IMR-90 (cell line): Measurements from ENCODE around the gene CDX1. TPM values are rescaled to one million over a fixed set of nuclear protein-coding genes. Genes with fewer than 3 reads are reported as not detected.

Experiments used
- ATAC-seq: fragments of 200-7000 bp; cut with Tn5 transposase; 2 replicates; pipeline ENCODE4 v1.9.1; 2020; ENCODE audit warnings: low read depth, mild to moderate bottlenecking, moderate library complexity
- BruUV-seq: library from RNA; stranded (reverse); fragments of 400-500 nt; replicated peaks from 2 replicates; lab custom pipeline; 2021; lab: Mats Ljungman, UMichigan
- CTCF ChIA-PET: fragments of 300-600 bp; formaldehyde crosslinking; extraction: SDS; loops from one replicate; lab custom pipeline; 2021; ENCODE audit warnings: antibody characterized with exemption; lab: Yijun Ruan, JAX
- POLR2A ChIA-PET: fragments of 300-600 bp; sonication (Branson Sonifier 250); formaldehyde crosslinking; loops from one replicate; lab custom pipeline; 2022; ENCODE audit warnings: antibody characterized with exemption; ENCODE audit not compliant: unreplicated experiment; lab: Charles Lee
- DNase-seq: peaks from one replicate; pipeline ENCODE4 v3.0.0; 2013
- H2AFZ ChIP-seq: replicated peaks from 2 replicates; pipeline ENCODE3; 2013; ENCODE audit warnings: low read length, mild to moderate bottlenecking; ENCODE audit not compliant: poor library complexity
- H2AK5ac ChIP-seq: 2 replicates; pipeline ENCODE4 v1.6.1; 2013; ENCODE audit warnings: low read depth, low read length, inconsistent platforms
- H2AK9ac ChIP-seq: replicated peaks from 2 replicates; pipeline ENCODE3; 2013; ENCODE audit warnings: mild to moderate bottlenecking, low read depth, low read length, moderate library complexity; ENCODE audit not compliant: poor library complexity
- H2BK120ac ChIP-seq: 2 replicates; pipeline ENCODE4 v1.6.1; 2013; ENCODE audit warnings: low read depth, low read length, inconsistent platforms
- H2BK15ac ChIP-seq: 3 replicates; pipeline ENCODE4 v1.6.1; 2013; ENCODE audit warnings: low read depth, low read length, inconsistent platforms
- H2BK20ac ChIP-seq: 2 replicates; pipeline ENCODE4 v1.6.1; 2013; ENCODE audit warnings: low read depth, mild to moderate bottlenecking, inconsistent platforms, low read length, moderate library complexity
- H2BK5ac ChIP-seq: 2 replicates; pipeline ENCODE4 v1.6.1; 2013; ENCODE audit warnings: mild to moderate bottlenecking, low read depth, low read length, inconsistent platforms; ENCODE audit not compliant: poor library complexity, severe bottlenecking
- H3K14ac ChIP-seq: replicated peaks from 2 replicates; pipeline ENCODE4 v1.6.1; 2013; ENCODE audit warnings: low read depth, low read length, inconsistent platforms
- H3K18ac ChIP-seq: 2 replicates; pipeline ENCODE4 v1.6.1; 2013; ENCODE audit warnings: low read depth, low read length, control low read depth
- H3K23ac ChIP-seq: 2 replicates; pipeline ENCODE4 v1.6.1; 2013; ENCODE audit warnings: low read depth, low read length, inconsistent platforms
- H3K27ac ChIP-seq: 2 replicates; pipeline ENCODE4 v1.5.1; 2013; ENCODE audit warnings: mild to moderate bottlenecking, control low read depth, low read length; ENCODE audit not compliant: insufficient read depth
- H3K27me3 ChIP-seq: 2 replicates; pipeline ENCODE4 v1.6.1; 2013; ENCODE audit warnings: low read length; ENCODE audit not compliant: control insufficient read depth, insufficient read depth
- H3K36me3 ChIP-seq: 2 replicates; pipeline ENCODE4 v1.6.1; 2013; ENCODE audit warnings: low read length, mixed read lengths; ENCODE audit not compliant: control insufficient read depth, insufficient read depth
- H3K4ac ChIP-seq: 2 replicates; pipeline ENCODE4 v1.6.1; 2013; ENCODE audit warnings: low read depth, low read length, inconsistent platforms
- H3K4me1 ChIP-seq: 2 replicates; pipeline ENCODE4 v1.6.1; 2013; ENCODE audit warnings: low read length, mixed read lengths; ENCODE audit not compliant: control insufficient read depth, insufficient read depth
- H3K4me2 ChIP-seq: 2 replicates; pipeline ENCODE4 v1.6.1; 2013; ENCODE audit warnings: low read depth, mild to moderate bottlenecking, control low read depth, low read length, moderate library complexity
- H3K4me3 ChIP-seq: 2 replicates; pipeline ENCODE4 v1.5.1; 2013; ENCODE audit warnings: low read depth, mild to moderate bottlenecking, control low read depth, low read length, moderate library complexity; ENCODE audit not compliant: insufficient read depth
- H3K56ac ChIP-seq: 2 replicates; pipeline ENCODE4 v1.6.1; 2013; ENCODE audit warnings: low read length, inconsistent platforms; ENCODE audit not compliant: insufficient read depth; ENCODE audit errors: extremely low read depth
- H3K79me1 ChIP-seq, 2 experiments: 2 replicates each; pipeline ENCODE4 v1.6.1; 2013; ENCODE audit warnings: low read length in 2 of 2, inconsistent platforms in 1 of 2, low read depth in 1 of 2
- H3K9ac ChIP-seq: 2 replicates; pipeline ENCODE4 v1.6.1; 2013; ENCODE audit warnings: low read depth, low read length, control low read depth
- H3K9me1 ChIP-seq: 2 replicates; pipeline ENCODE4 v1.6.1; 2013; ENCODE audit warnings: low read length, inconsistent platforms; ENCODE audit not compliant: insufficient read depth
- H3K9me3 ChIP-seq: 2 replicates; pipeline ENCODE4 v1.6.1; 2013; ENCODE audit warnings: low read length; ENCODE audit not compliant: control insufficient read depth, insufficient read depth
- H4K20me1 ChIP-seq: 2 replicates; pipeline ENCODE4 v1.6.1; 2013; ENCODE audit warnings: low read length, inconsistent platforms; ENCODE audit not compliant: insufficient read depth
- H4K5ac ChIP-seq: 2 replicates; pipeline ENCODE4 v1.6.1; 2013; ENCODE audit warnings: mild to moderate bottlenecking, low read depth, low read length, control low read depth
- H4K8ac ChIP-seq, 2 experiments: 2 replicates each; pipeline ENCODE4 v1.6.1; 2013; ENCODE audit warnings: low read depth in 2 of 2, low read length in 2 of 2, control low read depth in 1 of 2, inconsistent platforms in 1 of 2
- H4K91ac ChIP-seq: 2 replicates; pipeline ENCODE4 v1.6.1; 2013; ENCODE audit warnings: low read depth, low read length, inconsistent platforms; ENCODE audit not compliant: insufficient read depth
- CEBPB ChIP-seq: IDR thresholded peaks from 2 replicates; pipeline ENCODE4 v1.6.1; 2012; ENCODE audit warnings: low read depth, low read length, improper control_type of control experiment
- FOS ChIP-seq: fragments of 150-350 bp; IDR thresholded peaks from 2 replicates; pipeline ENCODE4 v1.6.1; 2016; ENCODE audit warnings: low read depth, low read length
- MAFK ChIP-seq: IDR thresholded peaks from 2 replicates; pipeline ENCODE4 v1.6.1; 2012; ENCODE audit warnings: low read depth, low read length, improper control_type of control experiment
- MAZ ChIP-seq: IDR thresholded peaks from 2 replicates; pipeline ENCODE4 v1.6.1; 2012; ENCODE audit warnings: low read depth, mild to moderate bottlenecking, low read length, improper control_type of control experiment, moderate library complexity, borderline replicate concordance
- MXI1 ChIP-seq: IDR thresholded peaks from 2 replicates; pipeline ENCODE4 v1.6.1; 2012; ENCODE audit warnings: low read depth, mild to moderate bottlenecking, low read length, moderate library complexity, borderline replicate concordance
- RAD21 ChIP-seq: IDR thresholded peaks from 2 replicates; pipeline ENCODE4 v1.6.1; 2012; ENCODE audit warnings: low read length, improper control_type of control experiment
- RFX5 ChIP-seq: IDR thresholded peaks from 2 replicates; pipeline ENCODE4 v1.8.0; 2012; ENCODE audit warnings: low read depth, mild to moderate bottlenecking, low read length, moderate library complexity
- WGBS, 2 experiments: methylation state at CpG; one replicate each; pipeline versions ENCODE4 v1.1.5 to v1.1.7; 2013; ENCODE audit warnings: missing lambda C conversion rate in 2 of 2; ENCODE audit not compliant: insufficient read length in 1 of 2; ENCODE audit errors: extremely low coverage in 2 of 2; 5-methylcytosine and 5-hydroxymethylcytosine counted together
- dilution Hi-C: fragments of 300-500 bp; cut with HindIII; formaldehyde crosslinking; loops from one replicate; pipeline ENCODE4 v1.14.3; 2018; ENCODE audit warnings: low sequenced_read_pairs; ENCODE audit not compliant: unreplicated experiment
- in situ Hi-C: fragments of 300-500 bp; cut with MboI; formaldehyde crosslinking; loops from 3 replicates; pipeline ENCODE4 v1.14.3; 2019; ENCODE audit warnings: low sequenced_read_pairs, inconsistent platforms, mixed read lengths
- intact Hi-C: fragments of 100-400 bp; cut with micrococcal nuclease; formaldehyde crosslinking; loops from 2 replicates; pipeline ENCODE4 v1.10.0; 2022
- polyA plus RNA-seq, 3 experiments: library from polyadenylated mRNA; depleted of rRNA; stranded (reverse); fragments of >200 nt; gene quantifications; 2 replicates each; pipeline ENCODE4 v1.2.3, GENCODE V29; 2012; ENCODE audit warnings: low replicate concordance in 1 of 3
- total RNA-seq: library from RNA; depleted of rRNA; stranded (reverse); fragments of >200 nt; gene quantifications from 2 replicates; pipeline ENCODE4 v1.2.3, GENCODE V29; 2012
- TF ChIP-seq, protein P1 (sequence below): fragments of 150-350 bp; IDR thresholded peaks from 2 replicates; pipeline ENCODE4 v1.6.1; 2016; ENCODE audit warnings: low read depth, mild to moderate bottlenecking, low read length, moderate library complexity, borderline replicate concordance
- TF ChIP-seq, protein P2 (sequence below): fragments of 150-350 bp; IDR thresholded peaks from 2 replicates; pipeline ENCODE4 v1.6.1; 2017; ENCODE audit warnings: mild to moderate bottlenecking, antibody characterized with exemption, low read length, low read depth

Gene CDX1
- total and polyA plus RNA-seq, 2 of the 4 experiments (the other 2 are of a cell fraction), result 0.18 to 0.24 TPM

DNA sequence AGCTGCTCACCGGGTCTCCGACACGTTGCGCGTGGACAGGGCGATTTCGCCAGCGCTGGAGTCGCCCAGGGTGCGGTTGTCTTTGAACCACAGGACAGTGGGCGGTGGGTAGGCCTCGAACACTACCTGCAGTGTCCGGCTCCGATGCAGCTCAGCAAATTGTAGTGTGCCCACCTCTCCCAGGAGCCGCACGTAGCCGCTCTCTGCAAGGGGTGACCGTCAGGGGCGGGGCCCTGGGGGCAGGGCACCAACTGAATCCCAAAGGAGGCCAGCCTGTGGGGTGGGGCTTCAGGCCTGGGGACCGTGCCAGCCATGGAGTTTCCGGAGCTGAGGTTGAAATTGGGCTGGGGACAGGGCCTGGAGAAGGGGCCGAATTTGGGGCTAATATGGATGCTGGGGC lies 33.8 kb upstream of the CDX1 start:
- no peak overlapping the region for H3K56ac ChIP-seq
- no peak overlapping the region for H4K5ac ChIP-seq
- no peaks in the 10 kb centered on the region for H3K27me3 ChIP-seq
- no peak overlapping the region for H2BK20ac ChIP-seq
- no peaks in the 10 kb centered on the region for H3K9me3 ChIP-seq
- peak overlapping the region; percentile 77 for H2BK5ac ChIP-seq
- H3K27ac ChIP-seq, result peak overlapping the region; percentile 75; the same call in 1 of the 2 replicates
- no peak overlapping the region for H2BK15ac ChIP-seq
- H3K4me1 ChIP-seq, result peaks cover 52% of the 10 kb centered on the region
- intact Hi-C loops, result no loop called here
- no peak overlapping the region for H3K23ac ChIP-seq
- peaks cover 47 to 97% of the 10 kb centered on the region in 2 experiments for H3K79me1 ChIP-seq
- no peak overlapping the region for H3K14ac ChIP-seq
- no peak overlapping the region; a peak in 1 of 4 replicates for H4K8ac ChIP-seq
- CTCF ChIA-PET, result no interaction called here
- H3K4me2 ChIP-seq, result no peak overlapping the region
- DNase-seq (no peak), ATAC-seq (no peak)
- H2BK120ac ChIP-seq, result no peak overlapping the region
- no TSS peak for BruUV-seq
- H2AFZ ChIP-seq, result no peak overlapping the region
- H2AK9ac ChIP-seq, result no peak overlapping the region
- H3K9ac ChIP-seq, result no peak overlapping the region
- dilution Hi-C loops, result no loop called here
- WGBS, 2 experiments, result 86% methylated on average over 18 of the region's 22 CpGs; no CpG with 5 or more reads in 1 of the 2 experiments
- no peak overlapping the region for H3K18ac ChIP-seq
- no peak overlapping the region for H2AK5ac ChIP-seq
- POLR2A ChIA-PET, result no interaction called here
- in situ Hi-C loops, result no loop called here
- H3K36me3 ChIP-seq, result peaks cover 89% of the 10 kb centered on the region
- H4K91ac ChIP-seq, result no peak overlapping the region
- TF ChIP-seq FOS (no peak), RFX5 (no peak), MAZ (no peak), CEBPB (no peak), RAD21 (no peak), MAFK (no peak), MXI1 (no peak)
- TF ChIP-seq, protein P1, sequence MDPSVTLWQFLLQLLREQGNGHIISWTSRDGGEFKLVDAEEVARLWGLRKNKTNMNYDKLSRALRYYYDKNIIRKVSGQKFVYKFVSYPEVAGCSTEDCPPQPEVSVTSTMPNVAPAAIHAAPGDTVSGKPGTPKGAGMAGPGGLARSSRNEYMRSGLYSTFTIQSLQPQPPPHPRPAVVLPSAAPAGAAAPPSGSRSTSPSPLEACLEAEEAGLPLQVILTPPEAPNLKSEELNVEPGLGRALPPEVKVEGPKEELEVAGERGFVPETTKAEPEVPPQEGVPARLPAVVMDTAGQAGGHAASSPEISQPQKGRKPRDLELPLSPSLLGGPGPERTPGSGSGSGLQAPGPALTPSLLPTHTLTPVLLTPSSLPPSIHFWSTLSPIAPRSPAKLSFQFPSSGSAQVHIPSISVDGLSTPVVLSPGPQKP, result no peak
- TF ChIP-seq, protein P2, sequence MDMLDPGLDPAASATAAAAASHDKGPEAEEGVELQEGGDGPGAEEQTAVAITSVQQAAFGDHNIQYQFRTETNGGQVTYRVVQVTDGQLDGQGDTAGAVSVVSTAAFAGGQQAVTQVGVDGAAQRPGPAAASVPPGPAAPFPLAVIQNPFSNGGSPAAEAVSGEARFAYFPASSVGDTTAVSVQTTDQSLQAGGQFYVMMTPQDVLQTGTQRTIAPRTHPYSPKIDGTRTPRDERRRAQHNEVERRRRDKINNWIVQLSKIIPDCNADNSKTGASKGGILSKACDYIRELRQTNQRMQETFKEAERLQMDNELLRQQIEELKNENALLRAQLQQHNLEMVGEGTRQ, result no peak
- H4K20me1 ChIP-seq, result no peaks in the 10 kb centered on the region
- peak overlapping the region; percentile 75 for H3K4ac ChIP-seq
- no peak overlapping the region for H3K4me3 ChIP-seq
- H3K9me1 ChIP-seq, result peaks cover 27% of the 10 kb centered on the region
